D341Med (cell line): ENCODE data around the gene CKAP5.

Source experiments
- DNase-seq: peaks from one replicate; pipeline ENCODE4 v3.0.0; 2012; ENCODE audit warnings: low spot score

Gene CKAP5

GRCh38 chr11:46845740-46846509 is at the start of gene CKAP5:
Gene CKAP5, minus strand, starts transcription at chr11:46846280. Its CDS starts 25,049 bp downstream, at chr11:46821231.
- DNase-seq, result peak; percentile 97

DNA sequence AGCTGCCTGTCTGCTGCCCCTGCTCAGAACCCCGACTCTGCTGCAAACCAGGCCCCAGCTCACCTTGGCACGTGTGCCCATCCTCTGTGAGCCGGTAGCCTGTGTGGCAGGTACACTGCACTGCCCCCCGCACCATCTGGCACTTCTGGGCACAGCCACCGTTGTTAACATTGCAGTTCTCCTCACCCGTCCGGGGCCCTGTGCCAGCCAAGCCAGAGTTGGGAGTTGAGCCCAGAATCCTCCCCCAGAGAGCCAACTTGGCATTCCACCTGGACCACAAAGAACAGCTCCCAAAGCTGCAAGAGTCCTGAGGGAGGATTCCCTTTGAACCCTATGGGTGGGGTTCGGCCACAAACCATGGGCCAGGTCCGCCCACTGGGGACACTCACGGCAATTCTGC is 49.7 kb upstream of the CKAP5 start:
- no peak for DNase-seq

GRCh38 chr11:46894961-46895360 is 48.9 kb upstream of the CKAP5 start:
- DNase-seq, result no peak

- no peak for DNase-seq
Measured at GRCh38 chr11:46894506-46894905, 48.4 kb upstream of the CKAP5 start.

- no peak for DNase-seq
Measured at GRCh38 chr11:46892838-46893237, 46.8 kb upstream of the CKAP5 start.

DNA sequence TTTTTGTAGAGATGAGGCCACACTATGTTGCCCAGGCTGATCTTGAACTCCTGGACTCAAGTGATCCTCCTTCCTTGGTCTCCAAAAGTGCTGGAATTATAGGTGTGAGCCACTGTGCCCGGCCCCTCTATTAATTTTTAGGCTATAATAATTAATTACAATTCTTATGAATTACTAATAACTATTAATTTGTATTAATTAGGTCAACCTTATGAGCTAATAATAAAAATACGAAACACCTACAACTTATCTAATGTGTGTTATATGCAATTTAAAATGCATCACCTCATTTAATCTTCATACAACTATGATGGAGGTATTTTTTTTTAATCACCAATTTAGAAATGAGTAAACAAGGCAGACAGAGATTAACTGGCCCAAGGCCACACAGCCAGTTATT is 46.0 kb upstream of the CKAP5 start:
- DNase-seq, result no peak

- no peak for DNase-seq
Measured at GRCh38 chr11:46890665-46891064, 44.6 kb upstream of the CKAP5 start.

GRCh38 chr11:46889689-46890475 is 43.8 kb upstream of the CKAP5 start:
- DNase-seq, result peak; percentile 79

DNA sequence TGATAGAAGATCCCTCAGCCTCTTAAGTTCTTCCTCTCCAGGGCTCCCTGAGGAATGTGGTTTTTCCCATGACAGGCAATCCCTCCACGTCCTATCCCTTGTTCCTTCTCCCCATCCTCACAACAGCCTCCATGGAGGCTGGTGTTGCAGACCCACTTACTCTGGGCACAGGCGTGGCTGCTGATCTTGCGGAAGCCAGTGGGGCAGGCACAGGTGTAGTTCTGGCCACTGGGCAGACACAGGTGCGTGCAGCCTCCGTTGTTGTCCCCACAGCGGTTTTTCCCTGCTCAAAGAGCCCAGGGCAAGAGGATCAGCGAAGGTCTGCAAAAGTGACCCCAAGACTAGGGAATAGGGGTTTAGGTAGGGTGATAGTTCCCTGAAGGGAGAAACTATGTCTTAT is 43.2 kb upstream of the CKAP5 start:
- no peak for DNase-seq

DNA sequence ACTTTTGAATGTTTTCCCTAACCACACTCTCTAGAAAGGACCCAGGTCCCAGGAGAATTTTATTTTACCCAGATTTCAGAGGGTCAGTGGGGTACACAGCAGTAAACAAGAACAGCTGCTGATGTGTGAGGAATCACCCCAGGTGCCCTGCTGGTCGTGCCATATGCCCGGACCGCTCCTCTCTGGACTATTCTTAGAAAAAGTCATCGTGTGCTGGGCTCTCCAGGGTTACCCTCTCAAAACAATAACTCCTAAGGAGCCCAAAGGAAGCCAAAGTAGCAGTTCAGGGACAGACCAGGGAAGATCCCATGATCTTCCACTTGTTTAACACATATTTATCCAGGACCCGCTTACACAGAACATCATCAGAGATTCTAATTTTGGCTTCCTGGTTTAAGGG is 42.6 kb upstream of the CKAP5 start:
- no peak for DNase-seq

DNA sequence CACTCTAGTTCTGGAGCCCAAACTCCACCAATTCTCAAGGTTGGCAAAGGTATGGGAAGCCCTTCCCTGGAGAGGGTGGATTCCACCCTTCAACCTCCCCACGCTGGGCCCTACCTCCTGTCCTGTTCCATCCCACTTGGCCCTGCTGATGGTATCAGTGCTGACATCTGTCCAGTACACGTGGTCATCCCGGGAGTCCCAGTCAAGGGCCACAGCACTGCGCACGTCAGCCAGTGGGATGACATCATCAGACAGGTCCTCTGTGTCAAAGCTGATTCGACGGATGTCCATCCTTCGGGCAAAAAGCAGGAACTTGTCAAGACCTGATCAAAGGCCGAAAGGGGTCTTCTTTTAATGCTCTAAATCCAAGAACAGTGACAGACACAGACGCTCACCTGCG is 40.1 kb upstream of the CKAP5 start:
- DNase-seq, result no peak

DNA sequence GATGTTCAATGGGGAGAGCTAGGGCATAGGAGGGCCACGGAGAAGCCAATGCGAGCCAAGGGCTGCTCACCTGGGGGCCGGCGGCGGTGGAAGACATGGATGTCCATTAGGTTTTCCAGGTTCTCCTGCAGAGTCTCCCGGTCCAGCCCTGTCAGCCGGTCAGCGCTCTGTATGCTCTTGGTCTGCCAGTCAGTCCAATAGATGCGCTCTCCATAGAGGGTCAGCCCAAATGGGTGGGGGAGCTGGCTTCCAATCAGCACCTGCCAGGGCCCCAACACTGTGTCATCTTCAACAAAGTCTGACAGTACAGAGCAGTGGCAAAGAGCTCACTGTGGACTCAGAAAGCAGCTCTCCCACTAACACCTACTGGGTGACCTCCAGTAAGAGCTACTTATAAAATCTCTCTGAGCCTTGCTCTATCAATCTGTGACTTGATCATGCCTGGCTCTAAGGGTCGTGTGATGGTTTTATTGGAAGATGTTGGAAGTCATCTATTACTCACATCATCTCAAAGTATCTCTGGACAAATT is 33.0 kb upstream of the CKAP5 start:
- no peak for DNase-seq

GRCh38 chr11:46877580-46877979 is 31.5 kb upstream of the CKAP5 start:
- DNase-seq, result no peak

- no peak for DNase-seq
Measured at GRCh38 chr11:46876471-46876870, 30.4 kb upstream of the CKAP5 start.

GRCh38 chr11:46874586-46874985 is 28.5 kb upstream of the CKAP5 start:
- no peak for DNase-seq

DNA sequence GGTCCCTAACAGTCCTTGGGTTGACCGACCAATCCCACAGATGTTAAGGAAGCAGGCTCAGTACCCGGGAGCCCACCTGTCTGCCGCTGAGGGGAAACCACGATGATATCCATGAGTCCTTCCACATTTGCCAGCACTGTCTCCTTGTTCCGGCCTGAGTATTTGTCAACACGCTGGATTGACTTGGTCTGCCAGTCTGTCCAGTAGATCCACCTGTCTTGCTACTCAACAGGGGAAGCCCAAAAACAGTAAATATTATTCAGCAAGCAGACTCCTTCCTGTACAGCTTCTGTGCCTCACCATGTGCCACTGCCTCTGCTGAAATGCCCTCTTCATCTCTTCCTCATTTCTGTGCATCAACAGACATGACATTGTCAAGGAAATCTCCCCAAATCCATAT is 22.8 kb upstream of the CKAP5 start:
- no peak for DNase-seq

- no peak for DNase-seq
Measured at GRCh38 chr11:46865340-46865739, 19.3 kb upstream of the CKAP5 start.

DNA sequence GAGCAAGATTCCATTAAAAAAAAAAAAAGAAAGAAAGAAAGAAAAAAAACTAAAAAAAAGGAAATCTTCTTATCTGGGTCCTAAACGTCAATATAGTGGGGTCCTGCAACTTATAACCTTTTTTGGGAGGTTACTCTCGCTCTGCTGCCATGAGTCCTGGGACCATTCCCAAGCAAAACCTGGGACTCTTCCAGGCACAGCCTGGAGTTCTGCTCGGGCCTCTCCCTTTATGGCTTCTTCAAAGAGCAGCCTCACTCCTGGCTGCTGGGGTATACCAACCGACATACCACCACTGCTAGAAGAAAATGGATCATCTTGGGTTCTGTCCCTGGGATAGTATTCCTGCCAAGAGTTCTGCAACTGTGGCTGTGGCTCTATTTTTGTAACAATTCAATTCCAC is 14.1 kb upstream of the CKAP5 start:
- no peak for DNase-seq

GRCh38 chr11:46858920-46859546 is 13.0 kb upstream of the CKAP5 start:
- no peak for DNase-seq

GRCh38 chr11:46857666-46858065 is 11.6 kb upstream of the CKAP5 start:
- no peak for DNase-seq

DNA sequence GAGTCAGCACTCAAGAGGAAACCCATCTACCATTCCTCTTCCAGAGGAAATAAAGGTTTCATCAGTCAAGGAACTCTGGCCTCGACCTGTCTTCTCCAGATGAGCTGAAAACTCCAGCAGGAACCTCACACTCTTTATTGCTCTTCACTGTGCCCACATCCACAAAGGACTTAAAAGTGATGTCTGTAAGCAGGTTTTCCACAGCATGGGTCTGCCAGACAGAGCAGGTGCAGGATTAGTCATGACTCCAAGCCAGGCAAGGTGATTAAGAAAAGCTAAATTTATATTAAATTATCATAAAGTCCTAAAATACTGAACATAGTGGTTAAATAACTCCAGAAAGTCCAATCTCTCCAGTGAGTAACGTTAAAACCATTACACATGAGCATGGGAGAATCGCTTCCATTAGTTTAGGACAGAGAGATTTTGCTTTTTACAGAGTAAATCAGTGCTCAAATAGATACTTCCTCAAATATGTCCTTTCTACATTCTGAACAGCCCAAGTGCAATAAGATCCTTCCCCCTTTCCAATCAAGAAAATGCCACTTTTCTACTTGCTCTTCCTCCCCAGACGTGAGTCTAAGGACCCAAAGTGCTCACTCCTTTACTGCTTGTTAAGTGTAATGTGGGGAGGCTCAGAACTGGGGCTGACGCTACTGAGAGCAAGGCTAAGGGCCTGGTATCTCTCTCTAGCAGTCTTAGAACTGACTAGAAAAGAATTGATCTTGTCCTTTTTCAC is 10.7 kb upstream of the CKAP5 start:
- DNase-seq, result no peak

- DNase-seq, result no peak
Measured at GRCh38 chr11:46855863-46856262, 9.8 kb upstream of the CKAP5 start.
